Endothelial cell of umbilical vein (primary cell): ENCODE results near the gene PACSIN2. TPM values are rescaled to one million over a fixed set of nuclear protein-coding genes. Genes with fewer than 3 reads are reported as not detected.

Experiments used
- BruUV-seq: library from RNA; stranded (reverse); fragments of 400-500 nt; replicated peaks from 2 replicates; lab custom pipeline; 2021; lab: Mats Ljungman, UMichigan
- CTCF ChIA-PET: fragments of 300-600, 350-600 bp; sonication (Branson Sonifier 250); formaldehyde crosslinking; loops from one replicate; lab custom pipeline; 2021; ENCODE audit warnings: antibody characterized with exemption, inconsistent platforms; lab: Charles Lee
- POLR2A ChIA-PET: fragments of 300-600, 350-600 bp; sonication (Branson Sonifier 250); formaldehyde crosslinking; loops from one replicate; lab custom pipeline; 2021; ENCODE audit warnings: antibody characterized with exemption, inconsistent platforms; lab: Charles Lee
- DNase-seq: peaks from one replicate; pipeline ENCODE4 v3.0.0-alpha.2; 2011; ENCODE audit warnings: low read depth, low spot score
- FAIRE-seq: peaks from 2 replicates; lab custom pipeline; 2011; peaks lifted over from hg19 to GRCh38; lab: Jason Lieb, UNC
- H2AFZ ChIP-seq: 2 replicates; pipeline ENCODE4 v1.6.0; 2012; ENCODE audit warnings: low read depth, low read length, control low read depth, inconsistent platforms
- H3K27ac ChIP-seq: 2 replicates; pipeline ENCODE4 v1.5.1; 2011; ENCODE audit warnings: low read depth, mild to moderate bottlenecking, control low read depth, low read length, moderate library complexity; ENCODE audit not compliant: insufficient read depth
- H3K27me3 ChIP-seq, 2 experiments: 2 replicates each; pipeline versions ENCODE4 v1.6.0 to v1.6.1; 2011; ENCODE audit warnings: low read length in 2 of 2, mixed read lengths in 1 of 2; ENCODE audit not compliant: control insufficient read depth in 2 of 2, insufficient read depth in 2 of 2
- H3K36me3 ChIP-seq, 2 experiments: 2 replicates in 1 of 2; 3 replicates in 1 of 2; pipeline ENCODE4 v1.5.1; 2011; ENCODE audit warnings: low read length in 2 of 2, mild to moderate bottlenecking in 1 of 2, moderate library complexity in 1 of 2; ENCODE audit not compliant: control insufficient read depth in 2 of 2, insufficient read depth in 2 of 2; ENCODE audit errors: extremely low read depth in 1 of 2
- H3K4me1 ChIP-seq: 3 replicates; pipeline ENCODE4 v1.5.1; 2011; ENCODE audit warnings: mild to moderate bottlenecking, low read length; ENCODE audit not compliant: control insufficient read depth, insufficient read depth; ENCODE audit errors: extremely low read depth
- H3K4me2 ChIP-seq: 2 replicates; pipeline ENCODE4 v1.6.1; 2011; ENCODE audit warnings: low read length, control low read depth, mixed read lengths; ENCODE audit not compliant: insufficient read depth
- H3K4me3 ChIP-seq, 3 experiments: fragments of 200-600 bp in 1 of 3; sonication (generic), shearing (Covaris generic) in 1 of 3; replicated peaks in 1 of 3; 2 replicates each; pipeline ENCODE4 v1.5.1; 2011 to 2016; ENCODE audit warnings: control low read depth in 3 of 3, low read length in 3 of 3, mild to moderate bottlenecking in 2 of 3, inconsistent platforms in 1 of 3, low read depth in 1 of 3, moderate library complexity in 1 of 3; ENCODE audit not compliant: insufficient read depth in 1 of 3
- H3K79me2 ChIP-seq: 2 replicates; pipeline ENCODE4 v1.6.0; 2012; ENCODE audit warnings: low read length, inconsistent platforms; ENCODE audit not compliant: control insufficient read depth, insufficient read depth
- H3K9ac ChIP-seq: replicated peaks from 2 replicates; pipeline ENCODE3; 2011; ENCODE audit warnings: low read length, control low read depth; ENCODE audit not compliant: insufficient read depth; ENCODE audit errors: extremely low read depth
- H3K9me1 ChIP-seq: replicated peaks from 3 replicates; pipeline ENCODE4 v1.6.0; 2011; ENCODE audit warnings: mild to moderate bottlenecking, low read length; ENCODE audit not compliant: control insufficient read depth, insufficient read depth; ENCODE audit errors: extremely low read depth
- H3K9me3 ChIP-seq: replicated peaks from 2 replicates; pipeline ENCODE4 v1.5.1; 2012; ENCODE audit warnings: low read length, inconsistent platforms; ENCODE audit not compliant: control insufficient read depth, insufficient read depth
- H4K20me1 ChIP-seq: replicated peaks from 2 replicates; pipeline ENCODE3; 2011; ENCODE audit warnings: mild to moderate bottlenecking, low read length; ENCODE audit not compliant: control insufficient read depth, insufficient read depth; ENCODE audit errors: extremely low read depth
- EZH2 ChIP-seq: IDR thresholded peaks from 2 replicates; pipeline ENCODE4 v1.6.1; 2012; ENCODE audit warnings: borderline replicate concordance, low read depth, mild to moderate bottlenecking, moderate library complexity, low read length, inconsistent platforms; ENCODE audit not compliant: severe bottlenecking
- FOS ChIP-seq: IDR thresholded peaks from 2 replicates; pipeline ENCODE4 v1.6.1; 2011; ENCODE audit warnings: mild to moderate bottlenecking, low read length, moderate library complexity, borderline replicate concordance; ENCODE audit not compliant: insufficient read depth
- GATA2 ChIP-seq: IDR thresholded peaks from 2 replicates; pipeline ENCODE4 v1.7.0; 2011; ENCODE audit warnings: low read depth, mild to moderate bottlenecking, moderate library complexity, mixed read lengths, low read length; ENCODE audit not compliant: insufficient read length, insufficient read depth
- JUN ChIP-seq: IDR thresholded peaks from 2 replicates; pipeline ENCODE4 v1.6.1; 2011; ENCODE audit warnings: borderline replicate concordance, low read depth; ENCODE audit not compliant: insufficient read length, insufficient read depth
- MYC ChIP-seq: IDR thresholded peaks from one replicate; pipeline ENCODE4 v1.6.1; 2011; ENCODE audit warnings: mild to moderate bottlenecking, low read depth, low read length
- POLR2A ChIP-seq: IDR thresholded peaks from 2 replicates; pipeline ENCODE4 v1.6.1; 2012; ENCODE audit warnings: low read depth, mild to moderate bottlenecking, control low read depth, low read length
- POLR2AphosphoS5 ChIP-seq: IDR thresholded peaks from 2 replicates; pipeline ENCODE4 v1.6.1; 2012; ENCODE audit warnings: low read depth, mild to moderate bottlenecking, control low read depth, low read length, moderate library complexity; ENCODE audit not compliant: insufficient read depth
- dilution Hi-C: fragments of 300-500 bp; cut with MboI; formaldehyde crosslinking; loops from one replicate; pipeline ENCODE4 v1.15.0; 2019; ENCODE audit warnings: low sequenced_read_pairs; ENCODE audit not compliant: extremely low pct_ligation_motif_present
- intact Hi-C: fragments of 100-400 bp; cut with micrococcal nuclease; formaldehyde crosslinking; loops from one replicate; pipeline ENCODE4 v1.10.0; 2022
- polyA plus RNA-seq, 4 experiments: library from polyadenylated mRNA; depleted of rRNA in 3 of 4; stranded (reverse) in 3 of 4; unstranded in 1 of 4; fragments of >200 nt; gene quantifications; 2 replicates each; pipeline versions ENCODE4 v1.2.1 to v1.2.3, GENCODE V29; 2011 to 2012; ENCODE audit warnings: missing spikeins in 1 of 4
- total RNA-seq: library from RNA; stranded (reverse); gene quantifications from 2 replicates; pipeline ENCODE4 v1.2.3, GENCODE V29; 2021
- TF ChIP-seq, protein P1 (sequence below), 2 donors: IDR thresholded peaks; 1 replicate in 1 of 2; 2 replicates in 1 of 2; pipeline ENCODE4 v1.5.1; 2011; ENCODE audit warnings: low read length in 2 of 2, mild to moderate bottlenecking in 2 of 2, moderate library complexity in 2 of 2, control low read depth in 1 of 2, inconsistent platforms in 1 of 2, low read depth in 1 of 2; ENCODE audit not compliant: insufficient read depth in 1 of 2; ENCODE audit errors: extremely low read depth in 1 of 2
- TF ChIP-seq, protein P2 (sequence below): IDR thresholded peaks from 2 replicates; pipeline ENCODE4 v1.6.1; 2011; ENCODE audit not compliant: insufficient read depth, insufficient read length

Gene PACSIN2
- total and polyA plus RNA-seq, 2 donors (not counting 3 experiments of a cell fraction or from before 2014, with no cell fraction given): 46.2 to 64.5 TPM

DNA sequence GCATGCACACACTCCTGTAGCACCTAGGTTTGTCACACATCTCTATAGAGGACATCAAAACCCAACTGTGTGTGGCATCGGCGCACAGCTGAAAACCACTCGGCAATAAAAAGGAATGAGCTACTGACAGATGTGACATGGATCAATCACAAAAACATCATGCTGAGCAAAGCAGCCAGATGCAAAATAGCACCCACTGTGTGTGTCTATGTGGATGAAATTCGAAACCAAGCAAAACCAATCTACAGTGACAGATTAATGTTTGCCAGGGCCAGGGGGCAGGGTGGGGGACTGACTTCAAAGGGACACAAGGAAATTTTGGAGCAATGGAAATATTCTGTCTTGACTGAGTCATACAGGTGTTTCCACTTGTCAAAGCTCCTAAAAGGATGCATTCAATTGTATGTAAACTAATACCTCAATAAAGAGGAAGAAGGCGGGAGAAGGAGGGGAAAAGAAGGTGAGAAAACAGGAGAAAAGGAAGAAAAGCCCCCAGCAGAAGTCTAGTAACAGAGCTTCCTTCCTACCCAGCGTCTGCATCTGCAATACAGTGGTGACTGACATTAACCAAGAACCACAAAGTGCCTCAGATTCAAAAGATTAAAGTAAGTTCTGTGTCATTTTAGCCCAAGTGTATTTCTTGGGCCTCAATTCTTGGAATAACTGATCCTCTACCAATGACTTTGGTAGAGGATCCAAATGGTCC lies 49.8 kb downstream of the PACSIN2 start:
- Histone ChIP-seq H3K9me3 (no peaks in the 10 kb centered on the region), H3K79me2 (peaks cover 15% of the 10 kb centered on the region), H4K20me1 (no peaks in the 10 kb centered on the region), H3K4me3 (no peak overlapping the region), H3K27ac (no peak overlapping the region), H3K27me3 (no peaks in the 10 kb centered on the region), H3K4me1 (peaks cover 9% of the 10 kb centered on the region), H3K36me3 (no peaks in the 10 kb centered on the region), H3K4me2 (no peak overlapping the region), H3K9me1 (no peaks in the 10 kb centered on the region), H3K9ac (no peak overlapping the region), H2AFZ (no peak overlapping the region)
- FAIRE-seq (no peak), DNase-seq (no peak)
- dilution Hi-C loops: no loop called here
- ChIA-PET CTCF (interaction anchor here (0.7 to 1.3 kb wide), 3 partner anchors 12 to 98 kb away, joined by 3 read pairs; no protein-coding TSS in a partner anchor), POLR2A (no interaction called here)
- TF ChIP-seq MYC: no peak
- no peak for TF ChIP-seq GATA2
- TF ChIP-seq JUN: no peak
- TF ChIP-seq, protein P1, sequence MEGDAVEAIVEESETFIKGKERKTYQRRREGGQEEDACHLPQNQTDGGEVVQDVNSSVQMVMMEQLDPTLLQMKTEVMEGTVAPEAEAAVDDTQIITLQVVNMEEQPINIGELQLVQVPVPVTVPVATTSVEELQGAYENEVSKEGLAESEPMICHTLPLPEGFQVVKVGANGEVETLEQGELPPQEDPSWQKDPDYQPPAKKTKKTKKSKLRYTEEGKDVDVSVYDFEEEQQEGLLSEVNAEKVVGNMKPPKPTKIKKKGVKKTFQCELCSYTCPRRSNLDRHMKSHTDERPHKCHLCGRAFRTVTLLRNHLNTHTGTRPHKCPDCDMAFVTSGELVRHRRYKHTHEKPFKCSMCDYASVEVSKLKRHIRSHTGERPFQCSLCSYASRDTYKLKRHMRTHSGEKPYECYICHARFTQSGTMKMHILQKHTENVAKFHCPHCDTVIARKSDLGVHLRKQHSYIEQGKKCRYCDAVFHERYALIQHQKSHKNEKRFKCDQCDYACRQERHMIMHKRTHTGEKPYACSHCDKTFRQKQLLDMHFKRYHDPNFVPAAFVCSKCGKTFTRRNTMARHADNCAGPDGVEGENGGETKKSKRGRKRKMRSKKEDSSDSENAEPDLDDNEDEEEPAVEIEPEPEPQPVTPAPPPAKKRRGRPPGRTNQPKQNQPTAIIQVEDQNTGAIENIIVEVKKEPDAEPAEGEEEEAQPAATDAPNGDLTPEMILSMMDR (IDR thresholded peaks at IDR 0.05; ENCODE audit: extremely low read depth in 1 of 2, insufficient read depth in 1 of 2, low read depth in 1 of 2, low read length in 2 of 2): no peak
- TF ChIP-seq POLR2AphosphoS5: no peak
- no peak for TF ChIP-seq POLR2A
- TF ChIP-seq EZH2: no peak
- TF ChIP-seq FOS: no peak
- TF ChIP-seq, protein P2, sequence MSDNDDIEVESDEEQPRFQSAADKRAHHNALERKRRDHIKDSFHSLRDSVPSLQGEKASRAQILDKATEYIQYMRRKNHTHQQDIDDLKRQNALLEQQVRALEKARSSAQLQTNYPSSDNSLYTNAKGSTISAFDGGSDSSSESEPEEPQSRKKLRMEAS: no peak
- intact Hi-C loops: no loop called here
- no TSS peak for BruUV-seq
